Activated T-helper 1 cell treated with Interleukin-2 at 50 U/mL for 16 hours (primary cell): Measurements from ENCODE around the gene KIFC1.
A peak's percentile ranks its signal among the peaks of the same experiment; 100 is the strongest.
"Not testable (repeated sequence)": the region's sequence is repeated elsewhere in the genome, so short reads cannot be mapped to it uniquely, and the experiment has no call there.

ENCODE experiments used
- DNase-seq: peaks from one replicate; pipeline ENCODE4 v3.0.0-alpha.2; 2020; ENCODE audit warnings: low read depth

Gene KIFC1

DNA sequence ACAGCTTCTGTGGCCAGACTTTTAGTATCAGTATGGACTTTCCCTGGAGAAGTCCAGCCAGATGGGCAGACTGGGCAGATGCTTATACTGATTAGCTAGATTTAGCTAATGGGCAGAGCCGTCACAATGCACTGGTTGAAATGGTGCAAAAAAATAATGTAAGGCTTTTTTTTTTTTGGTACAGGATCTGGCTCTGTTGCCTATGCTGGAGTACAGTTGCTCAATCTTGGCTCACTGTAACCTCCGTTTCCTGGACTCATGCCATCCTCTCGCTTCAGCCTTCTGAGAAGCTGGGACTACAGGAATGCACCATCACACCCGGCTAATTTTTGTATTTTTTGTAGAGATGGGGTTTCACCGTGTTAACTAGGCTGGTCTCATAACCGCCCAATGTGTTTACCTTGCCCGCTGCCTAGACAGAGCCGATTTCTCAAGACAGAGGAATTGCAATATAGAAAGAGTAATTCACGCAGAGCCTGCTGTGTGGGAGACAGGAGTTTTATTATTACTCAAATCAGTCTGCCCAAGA lies 16.4 kb upstream of the KIFC1 start:
- no peak for DNase-seq

DNA sequence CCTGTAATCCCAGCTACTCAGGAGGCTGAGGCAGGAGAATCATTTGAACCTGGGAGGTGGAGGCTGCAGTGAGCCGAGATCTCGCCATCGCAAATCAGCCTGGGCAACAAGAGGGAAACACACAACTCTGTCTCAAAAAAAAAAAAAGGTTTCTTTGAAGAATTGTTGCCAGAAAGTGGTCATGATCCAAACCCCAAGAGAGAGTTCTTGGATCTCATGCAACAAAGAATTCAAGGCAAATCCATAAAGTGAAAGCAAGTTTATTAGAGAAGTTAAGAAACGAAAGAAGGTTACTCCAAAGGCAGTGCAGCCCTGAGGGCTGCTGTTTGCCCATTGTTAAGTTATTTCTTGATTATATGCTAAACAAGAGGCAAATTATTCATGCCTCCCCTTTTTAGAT lies 14.5 kb upstream of the KIFC1 start:
- no peak for DNase-seq

DNA sequence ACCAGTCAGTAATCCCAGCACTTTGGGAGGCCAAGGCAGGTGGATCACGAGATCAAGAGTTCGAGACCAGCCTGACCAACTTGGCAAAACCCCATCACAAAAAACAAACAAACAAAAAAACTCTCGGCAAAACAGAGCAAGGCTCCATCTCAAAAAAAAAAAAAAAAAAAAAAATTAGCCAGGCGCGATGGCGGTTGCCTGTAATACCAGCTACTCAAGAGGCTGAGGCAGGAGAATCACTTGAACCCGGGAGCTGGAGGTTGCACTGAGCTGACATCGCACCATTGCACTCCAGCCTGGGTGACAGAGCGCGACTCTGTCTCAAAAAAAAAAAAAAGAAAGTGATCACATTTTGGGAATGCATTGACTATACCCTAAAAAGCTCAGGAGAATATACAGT lies 12.4 kb upstream of the KIFC1 start:
- not testable (repeated sequence) for DNase-seq

DNA sequence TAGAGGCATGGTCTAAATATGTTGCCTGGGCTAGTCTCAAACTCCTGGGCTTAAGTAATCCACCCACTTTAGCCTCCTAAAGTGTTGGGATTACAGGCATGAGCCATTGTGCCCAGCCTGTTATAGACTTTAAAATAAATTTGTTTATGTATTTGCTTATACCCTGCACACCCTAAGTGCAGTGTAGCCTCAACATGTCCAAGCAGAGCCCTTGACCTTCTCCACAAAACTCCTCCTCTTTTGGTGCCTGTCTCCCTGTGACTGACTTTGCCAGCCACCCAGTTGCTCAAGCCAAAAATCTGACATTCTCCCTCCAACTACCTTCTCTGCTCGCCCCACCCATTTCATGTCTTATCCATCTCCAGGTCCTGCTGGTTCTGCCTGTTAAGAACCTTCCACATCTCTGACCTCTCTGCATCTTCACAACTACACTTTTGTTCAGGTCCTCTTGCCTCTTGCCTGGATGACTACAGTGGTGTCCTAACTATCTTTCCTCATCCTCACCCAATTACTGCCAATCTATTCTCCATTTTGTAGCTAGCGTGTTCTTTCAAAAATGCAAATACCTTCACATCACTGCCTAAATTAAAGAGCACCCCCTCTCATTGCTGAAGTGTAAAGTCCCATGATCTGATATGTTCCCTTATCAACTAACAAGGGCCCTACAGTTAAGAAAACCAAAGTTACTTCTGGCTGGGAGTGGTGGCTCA lies 11.2 kb upstream of the KIFC1 start:
- DNase-seq = no peak

DNA sequence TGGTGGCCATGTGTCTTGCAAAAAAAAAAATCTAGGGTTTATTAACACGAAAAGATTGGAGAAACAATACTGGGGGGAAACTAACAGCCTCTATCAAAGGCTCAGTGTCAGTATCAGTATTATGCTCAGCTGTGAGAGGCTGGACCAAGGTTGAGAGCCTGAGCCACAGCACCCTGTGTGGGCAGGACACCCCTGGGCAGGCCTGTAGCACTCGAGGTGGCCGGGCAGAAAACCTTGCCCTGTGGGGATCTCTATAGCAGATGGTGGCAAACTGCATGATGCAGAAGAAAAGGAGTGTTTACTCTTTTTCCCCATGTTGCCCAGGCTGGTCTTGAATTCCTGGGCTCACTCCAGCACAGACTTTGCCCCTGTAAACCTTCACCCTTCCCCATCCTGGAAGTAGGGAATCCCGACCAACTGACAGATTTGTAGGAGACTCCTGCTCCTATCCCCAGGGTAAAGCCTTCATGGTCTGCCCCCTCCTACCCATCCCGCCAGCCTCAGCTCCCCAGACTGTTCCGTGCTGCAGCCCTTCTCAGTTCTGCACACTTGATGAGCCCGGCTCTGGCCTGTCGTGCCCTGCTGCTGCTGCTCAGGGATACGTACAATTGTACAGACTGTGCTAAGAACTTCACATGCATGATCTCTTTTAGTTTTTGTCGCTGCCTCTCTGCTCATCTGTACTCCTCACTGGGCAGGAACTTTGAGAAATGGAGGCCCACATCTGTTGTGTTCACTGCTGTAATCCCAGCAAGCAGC lies 8.0 kb upstream of the KIFC1 start:
- DNase-seq = no peak

DNA sequence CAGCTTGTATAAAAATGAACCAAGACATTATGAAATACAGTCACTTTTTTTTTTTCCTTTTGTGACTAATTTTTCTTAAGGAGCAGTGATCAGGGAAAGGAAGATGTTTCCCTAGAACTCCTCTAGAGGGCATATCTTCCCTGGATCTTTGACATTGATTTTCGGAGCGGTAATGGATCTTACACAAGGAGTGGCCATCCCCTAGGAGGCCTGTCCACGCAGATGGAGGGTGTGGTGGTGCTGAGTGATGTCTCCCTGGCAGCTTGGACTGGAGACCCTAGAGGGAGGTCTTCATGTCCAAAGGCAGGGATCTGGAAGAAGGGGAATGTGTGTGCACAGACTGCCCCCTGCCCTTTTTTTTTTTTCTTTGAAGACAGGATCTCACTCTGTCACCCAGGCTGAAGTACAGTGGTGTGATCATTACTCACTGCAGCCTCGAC lies 7.0 kb upstream of the KIFC1 start:
- no peak for DNase-seq

DNA sequence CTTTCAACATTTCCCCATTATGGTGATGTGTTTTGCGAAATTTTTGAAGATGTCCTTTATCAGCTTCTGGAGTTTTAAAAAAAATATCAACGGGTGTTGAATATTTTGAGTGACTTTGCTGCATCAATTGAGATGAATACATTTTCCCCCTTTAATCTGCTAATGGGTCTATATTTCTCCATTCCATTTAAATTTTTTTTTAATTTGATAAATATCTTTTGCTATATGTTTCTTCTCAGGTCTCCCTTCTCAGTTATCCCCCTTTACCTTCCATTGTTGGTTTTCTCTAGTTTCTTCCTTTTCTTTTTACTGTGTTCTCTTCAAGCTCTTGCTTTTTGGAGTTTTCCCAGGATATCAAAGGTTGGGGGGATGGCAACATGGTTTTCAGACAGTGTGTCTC lies 1.4 kb upstream of the KIFC1 start:
- DNase-seq = no peak

DNA sequence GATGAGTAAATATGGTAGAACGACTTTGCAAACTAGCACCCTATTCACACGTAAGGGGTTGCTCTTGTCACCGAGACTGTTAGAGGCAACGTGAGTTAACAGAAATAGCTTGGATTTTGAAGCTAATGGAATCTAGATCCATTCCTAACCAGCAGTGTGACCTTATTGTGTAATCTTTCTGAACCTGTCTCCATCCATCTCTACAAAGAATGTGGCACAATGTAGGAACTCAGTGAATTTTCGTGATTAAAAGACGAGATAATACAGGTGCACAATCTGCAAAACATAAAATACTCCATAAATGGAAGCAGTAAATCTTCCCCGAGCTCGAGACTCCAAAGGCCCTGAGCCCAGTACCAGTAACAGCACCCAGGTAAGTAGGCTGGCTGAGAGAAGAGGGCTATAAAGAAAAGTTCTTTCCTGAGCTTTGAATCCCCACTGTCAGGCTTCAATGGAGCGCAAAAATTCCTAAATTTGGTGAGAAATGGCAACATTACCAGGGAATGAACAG lies 801 bp upstream of the KIFC1 start:
- DNase-seq = no peak

DNA sequence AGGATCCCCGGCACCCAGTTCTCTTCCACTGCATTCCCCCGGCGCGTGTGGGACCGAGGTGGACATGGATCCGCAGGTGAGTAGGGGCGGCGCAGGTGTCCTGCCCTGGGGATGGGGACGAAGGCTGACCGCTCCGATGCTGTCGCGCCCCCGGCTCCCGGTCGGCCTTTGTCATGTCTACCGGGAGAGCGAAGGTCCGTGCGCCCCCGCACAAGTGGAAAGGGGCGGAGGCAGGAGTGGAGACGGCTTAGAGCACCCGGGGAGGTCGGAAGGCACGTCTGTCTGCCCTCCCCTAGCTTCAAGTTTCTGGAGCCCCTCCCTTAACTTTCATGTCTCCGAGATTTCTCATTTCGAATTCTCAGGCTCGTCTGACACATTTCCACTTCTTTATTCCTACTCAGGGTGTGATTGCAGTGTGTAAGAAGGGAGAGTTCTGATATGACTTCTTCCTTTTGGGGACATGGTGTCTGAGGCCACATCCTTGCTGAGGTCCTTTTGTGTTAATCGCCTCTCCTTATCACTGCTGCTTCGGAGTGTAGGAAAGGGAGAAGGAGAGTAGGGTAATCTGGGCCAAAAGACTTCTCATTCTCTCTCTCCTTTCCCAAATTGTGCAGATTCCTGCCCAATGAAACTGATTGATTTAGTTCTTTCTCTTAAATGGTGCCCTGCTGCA lies 435 bp downstream of the KIFC1 start:
- peak; percentile 15 for DNase-seq

DNA sequence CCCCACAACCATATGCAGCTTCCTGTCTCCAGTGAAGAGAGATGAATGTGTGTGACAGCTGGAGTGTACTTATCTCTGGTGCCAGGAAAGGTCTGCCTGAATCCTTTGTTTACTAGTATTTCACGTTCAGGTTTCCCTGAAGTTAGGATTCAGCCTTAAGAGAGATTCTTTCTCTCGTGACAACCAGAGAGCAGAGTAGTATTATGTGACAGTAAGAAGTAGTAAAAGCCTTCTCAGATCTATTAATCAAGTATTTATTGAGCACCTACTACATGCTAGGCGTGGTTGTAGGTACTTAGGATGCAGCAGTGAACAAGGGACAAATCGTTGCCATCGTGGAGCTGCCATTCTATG lies 949 bp downstream of the KIFC1 start:
- DNase-seq = no peak

DNA sequence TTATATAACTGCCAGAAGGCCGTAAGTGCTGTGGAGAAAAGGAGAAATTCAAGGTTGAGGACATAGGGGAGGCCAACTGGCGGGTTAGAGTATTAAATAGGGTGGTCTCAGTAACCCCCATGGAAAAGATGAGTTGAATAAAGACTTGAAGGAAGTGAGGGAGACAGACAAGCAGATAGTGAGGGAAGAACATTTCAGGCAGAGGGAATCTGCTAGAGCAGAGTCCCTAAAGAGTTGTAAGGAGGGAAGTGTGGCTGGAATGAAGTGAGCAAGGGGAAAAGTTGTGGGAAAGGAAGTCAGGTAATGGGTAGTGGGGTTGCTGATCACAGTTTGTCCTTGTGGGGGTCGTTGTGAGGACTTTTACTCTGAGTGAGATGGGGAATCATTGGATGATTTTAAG lies 1.4 kb downstream of the KIFC1 start:
- no peak for DNase-seq

DNA sequence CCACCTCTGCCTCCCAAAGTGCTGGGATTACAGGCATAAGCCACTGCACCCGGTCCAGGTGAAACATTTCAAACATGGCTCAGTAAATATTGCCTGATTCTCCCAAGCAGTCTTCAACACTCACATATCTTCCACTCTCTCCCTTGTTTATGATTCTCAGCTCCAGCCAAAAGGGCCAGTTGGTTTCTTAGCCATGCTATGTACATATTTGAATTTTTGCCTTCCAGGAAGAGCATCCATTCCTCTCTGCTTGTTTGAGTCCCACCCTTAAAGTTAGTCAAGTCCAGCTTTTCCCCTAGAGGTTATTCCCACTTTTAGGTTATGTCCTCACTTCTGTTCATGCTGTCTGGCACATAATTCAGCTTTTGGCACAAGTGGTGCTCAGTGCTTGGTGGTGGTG lies 5.9 kb downstream of the KIFC1 start:
- no peak for DNase-seq

DNA sequence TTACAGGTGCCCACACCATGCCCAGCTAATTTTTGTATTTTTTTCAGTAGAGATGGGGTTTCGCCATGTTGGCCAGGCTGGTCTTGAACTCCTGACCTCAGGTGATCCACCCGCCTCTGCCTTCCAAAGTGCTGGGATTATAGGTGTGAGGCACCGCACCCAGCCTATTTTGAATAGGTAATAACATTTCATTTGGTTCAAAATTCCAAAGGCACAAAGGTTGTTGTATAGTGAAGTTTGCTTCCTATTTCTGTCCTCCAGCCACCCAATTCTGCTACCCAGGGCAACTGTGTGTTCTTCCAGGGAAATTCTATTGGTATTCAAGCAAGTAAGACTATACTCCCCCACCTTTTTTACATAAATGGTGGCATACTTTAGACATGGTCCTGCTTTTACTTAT lies 7.0 kb downstream of the KIFC1 start:
- not testable (repeated sequence) for DNase-seq

DNA sequence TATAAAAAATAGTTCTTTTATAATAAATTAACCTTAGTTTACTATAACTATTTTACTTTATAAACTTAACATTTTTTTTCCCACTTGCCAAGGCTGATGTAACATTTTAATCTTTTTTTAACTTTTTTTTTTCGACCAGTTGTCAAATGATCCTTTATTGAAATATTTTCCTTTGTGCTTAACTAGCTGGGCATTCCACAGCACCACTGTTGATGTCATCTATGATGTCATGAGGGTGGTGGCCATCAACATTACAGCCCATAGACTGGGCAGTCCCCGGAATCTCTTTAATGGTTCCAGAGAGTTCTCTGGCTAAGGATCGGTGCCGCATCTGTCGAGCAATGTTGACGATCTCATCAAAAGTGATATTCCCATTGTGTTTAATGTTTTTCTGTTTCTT lies 8.3 kb downstream of the KIFC1 start:
- not testable (repeated sequence) for DNase-seq

DNA sequence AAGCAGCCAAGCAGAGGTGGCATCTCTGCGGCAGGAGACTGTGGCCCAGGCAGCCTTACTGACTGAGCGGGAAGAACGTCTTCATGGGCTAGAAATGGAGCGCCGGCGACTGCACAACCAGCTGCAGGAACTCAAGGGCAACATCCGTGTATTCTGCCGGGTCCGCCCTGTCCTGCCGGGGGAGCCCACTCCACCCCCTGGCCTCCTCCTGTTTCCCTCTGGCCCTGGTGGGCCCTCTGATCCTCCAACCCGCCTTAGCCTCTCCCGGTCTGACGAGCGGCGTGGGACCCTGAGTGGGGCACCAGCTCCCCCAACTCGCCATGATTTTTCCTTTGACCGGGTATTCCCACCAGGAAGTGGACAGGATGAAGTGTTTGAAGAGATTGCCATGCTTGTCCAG lies 13.3 kb downstream of the KIFC1 start:
- no peak for DNase-seq

DNA sequence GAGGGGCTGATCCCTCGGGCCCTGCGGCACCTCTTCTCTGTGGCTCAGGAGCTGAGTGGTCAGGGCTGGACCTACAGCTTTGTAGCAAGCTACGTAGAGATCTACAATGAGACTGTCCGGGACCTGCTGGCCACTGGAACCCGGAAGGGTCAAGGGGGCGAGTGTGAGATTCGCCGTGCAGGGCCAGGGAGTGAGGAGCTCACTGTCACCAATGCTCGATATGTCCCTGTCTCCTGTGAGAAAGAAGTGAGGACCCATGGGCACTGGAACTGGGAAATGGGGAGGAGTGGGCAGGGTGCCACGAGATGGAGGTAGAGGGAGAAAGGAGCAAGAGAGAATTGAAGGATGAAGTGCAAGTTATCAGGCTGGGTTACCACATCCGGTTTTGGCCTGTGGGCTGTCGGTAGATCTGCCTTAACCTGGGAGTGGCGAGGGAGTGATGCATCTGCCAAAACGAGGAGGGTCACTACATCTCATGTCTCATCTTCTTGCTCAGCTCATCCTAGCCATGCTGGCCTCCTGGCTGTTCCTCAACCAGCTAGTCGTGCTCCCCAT lies 13.8 kb downstream of the KIFC1 start:
- DNase-seq = no peak

DNA sequence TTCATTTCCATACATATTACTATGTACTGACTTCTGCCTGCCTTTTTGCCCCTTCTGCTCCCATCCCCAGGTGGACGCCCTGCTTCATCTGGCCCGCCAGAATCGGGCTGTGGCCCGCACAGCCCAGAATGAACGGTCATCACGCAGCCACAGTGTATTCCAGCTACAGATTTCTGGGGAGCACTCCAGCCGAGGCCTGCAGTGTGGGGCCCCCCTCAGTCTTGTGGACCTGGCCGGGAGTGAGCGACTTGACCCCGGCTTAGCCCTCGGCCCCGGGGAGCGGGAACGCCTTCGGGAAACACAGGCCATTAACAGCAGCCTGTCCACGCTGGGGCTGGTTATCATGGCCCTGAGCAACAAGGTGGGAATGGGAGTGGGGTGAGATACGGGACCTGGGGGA lies 14.5 kb downstream of the KIFC1 start:
- DNase-seq = no peak

DNA sequence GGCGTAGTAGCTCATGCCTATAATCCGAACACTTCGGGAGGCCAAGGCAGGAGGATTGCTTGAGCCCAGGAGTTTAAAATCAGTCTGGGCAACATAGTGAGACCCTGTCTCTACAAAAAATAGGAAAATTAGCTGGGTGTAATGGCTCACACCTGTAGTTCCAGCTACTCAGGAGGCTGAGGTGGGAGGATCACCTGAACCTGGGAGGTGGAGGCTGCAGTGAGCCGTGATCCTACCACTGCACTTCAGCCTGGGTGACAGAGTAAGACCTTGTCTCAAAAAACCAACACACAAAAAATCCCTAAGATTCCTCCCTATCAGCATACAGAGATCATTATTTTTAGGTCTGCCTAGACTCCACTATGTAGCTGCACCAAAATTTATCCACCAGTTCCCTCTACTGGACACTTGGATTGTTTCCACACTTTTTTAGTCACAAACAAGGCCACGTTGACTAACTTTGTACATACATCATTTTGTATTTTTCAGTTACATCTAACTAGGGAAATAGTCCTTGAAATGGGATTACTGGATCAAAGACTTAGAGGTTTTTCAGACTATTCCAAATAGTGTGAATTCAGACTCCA lies 15.6 kb downstream of the KIFC1 start:
- no peak for DNase-seq

DNA sequence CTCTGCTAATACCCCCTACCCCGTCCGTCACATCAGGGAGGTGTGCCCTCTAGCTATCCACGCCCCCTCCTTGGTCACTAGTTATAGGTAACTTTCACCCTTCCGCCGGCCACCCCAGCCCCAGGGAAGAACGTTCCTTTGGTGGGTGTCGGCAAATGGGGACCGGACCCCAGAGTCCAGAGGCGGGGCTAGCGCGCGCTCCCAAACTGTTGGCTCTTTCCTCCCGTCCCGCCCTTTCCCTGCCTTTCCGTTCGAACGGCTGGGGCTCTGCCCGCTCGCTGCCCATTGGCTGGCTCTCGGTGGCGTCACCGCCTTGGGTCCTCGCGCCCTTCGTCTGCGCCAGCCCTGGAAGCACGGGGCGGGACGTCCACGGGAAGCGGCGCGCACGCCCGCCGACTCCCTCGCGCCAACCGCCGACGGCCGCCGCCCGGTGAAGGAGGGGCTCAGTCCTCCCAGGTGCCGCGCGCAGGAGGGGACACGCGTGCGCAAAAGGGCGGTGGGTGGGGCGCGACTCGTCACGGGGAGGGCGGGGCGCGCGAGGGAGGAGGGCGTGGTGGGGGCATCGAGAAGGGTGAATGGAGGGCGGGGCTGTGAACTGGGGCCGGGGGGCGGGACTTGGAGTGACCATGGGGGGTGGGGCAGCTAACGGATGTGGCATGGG lies 18.6 kb downstream of the KIFC1 start:
- peak; percentile 98 for DNase-seq

DNA sequence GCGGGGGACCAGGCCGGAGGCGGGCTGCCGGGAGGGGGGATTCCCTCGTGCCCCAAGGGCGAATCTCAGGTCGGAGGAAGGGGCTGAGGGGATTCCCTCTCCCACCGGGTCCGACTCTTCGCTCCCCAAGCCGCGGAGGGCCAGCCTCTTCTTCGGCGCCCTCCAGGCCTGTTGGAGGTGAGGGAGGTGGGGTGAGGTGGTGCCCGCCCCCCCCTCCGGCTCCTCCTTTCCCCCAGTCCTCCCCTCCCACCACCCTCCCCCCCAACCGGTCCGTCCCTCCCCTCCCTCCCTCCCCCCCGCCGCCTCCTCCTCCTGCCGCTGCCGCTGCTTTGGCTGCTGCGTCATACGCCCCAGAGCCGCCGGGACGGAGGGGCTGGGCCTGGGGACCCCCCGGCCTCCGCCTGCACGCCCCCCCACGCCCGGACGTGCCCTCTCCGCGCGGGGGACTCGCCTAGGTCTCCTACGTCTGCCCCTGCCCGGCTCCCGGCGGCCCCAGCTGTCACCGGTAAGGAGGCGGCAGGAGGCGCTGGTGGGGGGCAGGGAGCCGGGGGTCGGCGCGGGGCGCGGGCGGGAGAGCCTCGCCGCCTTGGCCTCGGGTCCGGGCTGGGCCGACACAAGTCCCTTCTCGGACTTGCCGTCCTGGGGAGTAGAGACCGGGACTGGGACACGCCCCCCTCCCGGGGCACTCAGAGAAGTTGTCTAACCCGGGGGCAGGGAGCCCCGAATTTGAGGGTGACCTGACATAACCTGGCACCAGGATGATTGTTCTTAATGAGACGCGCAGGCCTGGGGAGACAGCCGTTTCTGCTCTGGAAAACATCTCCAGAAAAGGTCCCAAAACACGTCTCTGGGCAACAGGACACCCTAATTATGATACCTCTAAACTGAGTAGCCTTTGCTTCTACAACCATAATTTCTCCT lies 19.3 kb downstream of the KIFC1 start, which contains the start of gene PHF1:
Gene PHF1 (plus strand): TSS at position 304 of the 921 bp plus-strand sequence. CDS start 1,250 bp downstream, outside the sequence.
- no peak for DNase-seq
